HepG2 (cell line): ENCODE results near the gene CPED1. TPM values are rescaled to one million over a fixed set of nuclear protein-coding genes. Genes with fewer than 3 reads are reported as not detected.

ENCODE experiments used
- ATAC-seq: fragments of 200-7000 bp; cut with Tn5 transposase; 3 replicates; pipeline ENCODE4 v1.9.1; 2020; ENCODE audit warnings: mild to moderate bottlenecking, moderate library complexity
- BruUV-seq: library from RNA; stranded (reverse); fragments of 400-500 nt; replicated peaks from 2 replicates; lab custom pipeline; 2021; lab: Mats Ljungman, UMichigan
- CTCF ChIA-PET: fragments of 300-600 bp; formaldehyde crosslinking; extraction: SDS; loops from one replicate; lab custom pipeline; 2021; ENCODE audit warnings: low total read pairs, inconsistent platforms, low intra/inter-chr PET ratio; lab: Yijun Ruan, JAX
- POLR2A ChIA-PET: fragments of 350-600 bp; sonication (Branson Sonifier 250); formaldehyde crosslinking; loops from one replicate; lab custom pipeline; 2020; ENCODE audit warnings: antibody characterized with exemption, inconsistent platforms; lab: Yijun Ruan, JAX
- DNase-seq: peaks from one replicate; pipeline ENCODE4 v3.0.0-alpha.2; 2015; ENCODE audit warnings: low spot score
- FAIRE-seq: peaks from 3 replicates; lab custom pipeline; 2011; peaks lifted over from hg19 to GRCh38; lab: Jason Lieb, UNC
- H2AFZ ChIP-seq: one replicate; pipeline ENCODE4 v1.6.1; 2011; ENCODE audit warnings: low read length, inconsistent platforms
- H3K27ac ChIP-seq: fragments of 300-600 bp; 3 replicates; pipeline ENCODE4 v1.8.0; 2011; ENCODE audit warnings: mixed run types, mild to moderate bottlenecking, mixed read lengths, low read length, inconsistent platforms; ENCODE audit not compliant: insufficient read depth; ENCODE audit errors: extremely low read length
- H3K27me3 ChIP-seq, 2 experiments: fragments of 200-600 bp in 1 of 2; 2 replicates in 1 of 2; 3 replicates in 1 of 2; pipeline versions ENCODE4 v1.6.0 to v1.8.0; 2011; ENCODE audit warnings: low read length in 2 of 2, mild to moderate bottlenecking in 2 of 2, moderate library complexity in 2 of 2, inconsistent platforms in 1 of 2; ENCODE audit not compliant: insufficient read depth in 2 of 2, control insufficient read depth in 1 of 2
- H3K36me3 ChIP-seq, 2 experiments: fragments of 200-600 bp in 1 of 2; replicated peaks in 1 of 2; 2 replicates in 1 of 2; 3 replicates in 1 of 2; pipeline versions ENCODE4 v1.5.1 to v1.8.0; 2011; ENCODE audit warnings: low read length in 2 of 2, inconsistent platforms in 1 of 2; ENCODE audit not compliant: insufficient read depth in 2 of 2, control insufficient read depth in 1 of 2
- H3K4me1 ChIP-seq: 2 replicates; pipeline ENCODE4 v1.5.1; 2012; ENCODE audit warnings: low read length, inconsistent platforms; ENCODE audit not compliant: insufficient read depth
- H3K4me2 ChIP-seq: 2 replicates; pipeline ENCODE4 v1.6.0; 2011; ENCODE audit warnings: low read depth, low read length, inconsistent platforms
- H3K4me3 ChIP-seq, 3 experiments: fragments of 200-600 bp in 1 of 3; sonication (generic), shearing (Covaris generic) in 1 of 3; replicated peaks in 1 of 3; 2 replicates each; pipeline ENCODE4 v1.5.1; 2011 to 2016; ENCODE audit warnings: low read length in 3 of 3, inconsistent platforms in 2 of 3, low read depth in 2 of 3, mild to moderate bottlenecking in 2 of 3, control low read depth in 1 of 3, mixed read lengths in 1 of 3; ENCODE audit not compliant: insufficient read depth in 1 of 3
- H3K79me2 ChIP-seq: one replicate; pipeline ENCODE4 v1.6.1; 2011; ENCODE audit warnings: low read length, inconsistent platforms; ENCODE audit not compliant: insufficient read depth
- H3K9ac ChIP-seq: 2 replicates; pipeline ENCODE4 v1.6.0; 2011; ENCODE audit warnings: mild to moderate bottlenecking, low read depth, low read length, inconsistent platforms; ENCODE audit not compliant: insufficient read depth
- H3K9me3 ChIP-seq: 2 replicates; pipeline ENCODE4 v1.5.1; 2012; ENCODE audit warnings: mild to moderate bottlenecking, low read length
- H4K20me1 ChIP-seq: 2 replicates; pipeline ENCODE4 v1.6.0; 2011; ENCODE audit warnings: inconsistent platforms, mild to moderate bottlenecking, low read length, moderate library complexity; ENCODE audit not compliant: insufficient read depth
- GZF1 ChIP-seq: sonication (generic); formaldehyde crosslinking; IDR thresholded peaks from 2 replicates; pipeline ENCODE4 v1.5.1; 2020; ENCODE audit warnings: mild to moderate bottlenecking, missing genetic modification reagents
- HCFC1 ChIP-seq: fragments of 150-350 bp; IDR thresholded peaks from 2 replicates; pipeline ENCODE4 v1.6.1; 2014; ENCODE audit warnings: low read depth, low read length
- HNF4A ChIP-seq: sonication (generic); formaldehyde crosslinking; IDR thresholded peaks from 2 replicates; pipeline ENCODE4 v1.4.0; 2020; ENCODE audit warnings: missing genetic modification reagents
- MAFF ChIP-seq: IDR thresholded peaks from 2 replicates; pipeline ENCODE4 v1.6.1; 2011; ENCODE audit warnings: low read depth, low read length, improper control_type of control experiment
- NR1H2 ChIP-seq: sonication (generic); formaldehyde crosslinking; IDR thresholded peaks from 2 replicates; pipeline ENCODE4 v1.8.1; 2022; ENCODE audit warnings: low read depth, missing genetic modification reagents, borderline replicate concordance
- POLR2AphosphoS5 ChIP-seq: IDR thresholded peaks from 2 replicates; pipeline ENCODE4 v1.6.1; 2012; ENCODE audit warnings: low read depth, low read length
- THAP11 ChIP-seq: IDR thresholded peaks from 2 replicates; pipeline ENCODE4 v1.6.1; 2016; ENCODE audit warnings: missing biosample characterization, missing genetic modification reagents
- THAP9 ChIP-seq: sonication (generic); formaldehyde crosslinking; IDR thresholded peaks from 2 replicates; pipeline ENCODE4; 2020; ENCODE audit warnings: missing genetic modification reagents, mild to moderate bottlenecking, borderline replicate concordance
- ZMYM2 ChIP-seq: sonication (generic); formaldehyde crosslinking; IDR thresholded peaks from 2 replicates; pipeline ENCODE4 v1.8.0; 2022; ENCODE audit warnings: mild to moderate bottlenecking, missing genetic modification reagents
- ZNF567 ChIP-seq: sonication (generic); formaldehyde crosslinking; IDR thresholded peaks from 2 replicates; pipeline ENCODE4 v1.8.1; 2023; ENCODE audit warnings: mild to moderate bottlenecking, missing genetic modification reagents, borderline replicate concordance
- ZNF746 ChIP-seq: sonication (generic); formaldehyde crosslinking; IDR thresholded peaks from 2 replicates; pipeline ENCODE4 v1.8.0; 2022; ENCODE audit warnings: mild to moderate bottlenecking, missing genetic modification reagents
- ZNF839 ChIP-seq: sonication (generic); formaldehyde crosslinking; IDR thresholded peaks from 2 replicates; pipeline ENCODE4 v1.4.0; 2020; ENCODE audit warnings: missing genetic modification reagents, mild to moderate bottlenecking, borderline replicate concordance
- WGBS: methylation state at CpG from one replicate; pipeline ENCODE4 v1.1.6; 2017; ENCODE audit warnings: low lambda C conversion rate; 5-methylcytosine and 5-hydroxymethylcytosine counted together
- in situ Hi-C: cut with HindIII; loops from 2 replicates; pipeline ENCODE4 v1.10.0; 2017; ENCODE audit warnings: low pct_unique_long_range_greater_than_20kb; ENCODE audit not compliant: extremely low pct_ligation_motif_present
- intact Hi-C: fragments of 100-400 bp; cut with micrococcal nuclease; formaldehyde crosslinking; loops from one replicate; pipeline ENCODE4 v1.10.0; 2022; ENCODE audit not compliant: unreplicated experiment
- polyA plus RNA-seq, 8 experiments: library from polyadenylated mRNA; depleted of rRNA in 3 of 8; stranded (reverse) in 7 of 8; unstranded in 1 of 8; fragments of >200 nt; fragmentation: Illumina TruSeq in 4 of 8; extraction: Trizol in 4 of 8; gene quantifications; 2 replicates each; pipeline versions ENCODE4 v1.2.1 to v1.2.3, GENCODE V29; 2011 to 2016; ENCODE audit warnings: low read depth in 4 of 8, missing spikeins in 1 of 8, mixed read lengths in 1 of 8; ENCODE audit not compliant: insufficient read depth in 1 of 8
- total RNA-seq, 5 experiments: library from RNA; depleted of rRNA; stranded (reverse); fragments of >200 nt; fragmentation: Illumina TruSeq; extraction: Trizol; gene quantifications; 2 replicates each; pipeline ENCODE4 v1.2.3, GENCODE V29; 2016; ENCODE audit warnings: low read depth in 1 of 5
- TF ChIP-seq, protein P1 (sequence below): IDR thresholded peaks from 2 replicates; pipeline ENCODE4 v1.6.1; 2016; ENCODE audit warnings: missing compliant biosample characterization, missing genetic modification reagents, borderline replicate concordance
- TF ChIP-seq, protein P2 (sequence below): sonication (generic); formaldehyde crosslinking; IDR thresholded peaks from 2 replicates; pipeline ENCODE4 v1.8.1; 2023; ENCODE audit warnings: mild to moderate bottlenecking, moderate library complexity, missing genetic modification reagents

CPED1 gene
- total and polyA plus RNA-seq, 2 of the 13 experiments (the other 11 are each of a cell fraction or from before 2014, with no cell fraction given): 11.5 to 27.0 TPM

DNA sequence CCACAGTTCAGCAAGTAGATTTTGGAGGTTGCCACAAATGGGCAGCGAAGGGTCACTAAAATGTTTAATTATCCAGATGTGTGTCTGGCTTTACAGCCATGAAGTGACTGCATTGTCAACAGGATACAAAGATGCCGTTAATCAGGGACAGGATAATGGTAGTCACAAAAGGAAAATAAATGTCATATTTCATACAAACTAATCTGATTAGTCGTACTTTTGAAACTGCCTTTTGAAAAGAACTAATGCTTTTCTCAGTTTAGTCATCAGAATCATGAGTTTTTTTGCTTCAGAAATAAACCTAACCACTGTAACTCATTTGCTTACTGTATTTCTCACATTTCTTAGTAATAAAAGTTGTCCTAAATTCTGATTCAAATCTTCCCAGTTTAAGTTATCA lies 318.1 kb downstream of the CPED1 start:
- no peak overlapping the region for H3K27ac ChIP-seq
- no peak overlapping the region for H2AFZ ChIP-seq
- DNase-seq (no peak), FAIRE-seq (no peak), ATAC-seq (no peak)
- H3K4me2 ChIP-seq: no peak overlapping the region
- no peaks in the 10 kb centered on the region for H3K9me3 ChIP-seq
- no peak overlapping the region for H3K9ac ChIP-seq
- H3K79me2 ChIP-seq: no peaks in the 10 kb centered on the region
- in situ Hi-C loops: no loop called here
- intact Hi-C loops: no loop called here
- H3K36me3 ChIP-seq: no peaks in the 10 kb centered on the region
- no peaks in the 10 kb centered on the region for H4K20me1 ChIP-seq
- no peak overlapping the region for H3K4me3 ChIP-seq
- BruUV-seq: no TSS peak
- no peaks in the 10 kb centered on the region for H3K4me1 ChIP-seq
- H3K27me3 ChIP-seq: no peaks in the 10 kb centered on the region; a peak in 1 of 5 replicates
- 0% methylated on average over 3 of the region's 3 CpGs for WGBS
- ChIA-PET CTCF (no interaction called here), POLR2A (no interaction called here)
- TF ChIP-seq ZNF839 (CRISPR knock-in tag) (no peak), ZNF567 (no peak), THAP9 (CRISPR knock-in tag) (no peak), ZNF746 (CRISPR knock-in tag) (no peak), MAFF (no peak), HNF4A (CRISPR knock-in tag) (no peak), POLR2AphosphoS5 (no peak), GZF1 (no peak), HCFC1 (no peak), THAP11 (CRISPR knock-in tag) (no peak), NR1H2 (no peak), ZMYM2 (CRISPR knock-in tag) (no peak)
- TF ChIP-seq, protein P1, sequence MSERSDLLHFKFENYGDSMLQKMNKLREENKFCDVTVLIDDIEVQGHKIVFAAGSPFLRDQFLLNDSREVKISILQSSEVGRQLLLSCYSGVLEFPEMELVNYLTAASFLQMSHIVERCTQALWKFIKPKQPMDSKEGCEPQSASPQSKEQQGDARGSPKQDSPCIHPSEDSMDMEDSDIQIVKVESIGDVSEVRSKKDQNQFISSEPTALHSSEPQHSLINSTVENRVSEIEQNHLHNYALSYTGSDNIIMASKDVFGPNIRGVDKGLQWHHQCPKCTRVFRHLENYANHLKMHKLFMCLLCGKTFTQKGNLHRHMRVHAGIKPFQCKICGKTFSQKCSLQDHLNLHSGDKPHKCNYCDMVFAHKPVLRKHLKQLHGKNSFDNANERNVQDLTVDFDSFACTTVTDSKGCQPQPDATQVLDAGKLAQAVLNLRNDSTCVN (CRISPR knock-in tag): no peak
- TF ChIP-seq, protein P2, sequence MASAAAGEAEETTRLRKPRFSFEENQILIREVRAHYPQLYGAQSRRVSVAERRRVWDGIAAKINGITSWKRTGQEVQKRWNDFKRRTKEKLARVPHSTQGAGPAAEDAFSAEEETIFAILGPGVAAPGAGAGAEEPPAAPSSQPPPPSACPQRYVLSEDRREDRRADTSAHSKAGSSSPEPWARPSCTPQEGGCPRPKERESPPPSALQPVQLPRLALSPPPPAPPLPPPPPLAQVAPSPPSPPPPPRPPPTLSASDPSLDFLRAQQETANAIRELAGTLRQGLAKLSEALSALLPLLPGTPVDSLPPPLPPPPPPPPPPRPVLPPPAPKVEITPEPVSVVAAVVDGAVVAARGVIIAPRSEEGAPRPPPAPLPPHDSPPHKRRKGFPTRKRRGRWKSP (CRISPR knock-in tag): no peak
